HepG2 (cell line): ENCODE results near the gene RABEP2. TPM values are rescaled to one million over a fixed set of nuclear protein-coding genes. Genes with fewer than 3 reads are reported as not detected.

Experiments used
- ATAC-seq: fragments of 200-7000 bp; cut with Tn5 transposase; 3 replicates; pipeline ENCODE4 v1.9.1; 2020; ENCODE audit warnings: mild to moderate bottlenecking, moderate library complexity
- BruUV-seq: library from RNA; stranded (reverse); fragments of 400-500 nt; replicated peaks from 2 replicates; lab custom pipeline; 2021; lab: Mats Ljungman, UMichigan
- CTCF ChIA-PET: fragments of 300-600 bp; formaldehyde crosslinking; extraction: SDS; loops from one replicate; lab custom pipeline; 2021; ENCODE audit warnings: low total read pairs, inconsistent platforms, low intra/inter-chr PET ratio; lab: Yijun Ruan, JAX
- POLR2A ChIA-PET: fragments of 350-600 bp; sonication (Branson Sonifier 250); formaldehyde crosslinking; loops from one replicate; lab custom pipeline; 2020; ENCODE audit warnings: antibody characterized with exemption, inconsistent platforms; lab: Yijun Ruan, JAX
- DNase-seq: peaks from one replicate; pipeline ENCODE4 v3.0.0-alpha.2; 2015; ENCODE audit warnings: low spot score
- FAIRE-seq: peaks from 3 replicates; lab custom pipeline; 2011; peaks lifted over from hg19 to GRCh38; lab: Jason Lieb, UNC
- H2AFZ ChIP-seq: one replicate; pipeline ENCODE4 v1.6.1; 2011; ENCODE audit warnings: low read length, inconsistent platforms
- H3K27ac ChIP-seq: fragments of 300-600 bp; 3 replicates; pipeline ENCODE4 v1.8.0; 2011; ENCODE audit warnings: mixed run types, mild to moderate bottlenecking, mixed read lengths, low read length, inconsistent platforms; ENCODE audit not compliant: insufficient read depth; ENCODE audit errors: extremely low read length
- H3K27me3 ChIP-seq, 2 experiments: fragments of 200-600 bp in 1 of 2; 2 replicates in 1 of 2; 3 replicates in 1 of 2; pipeline versions ENCODE4 v1.6.0 to v1.8.0; 2011; ENCODE audit warnings: low read length in 2 of 2, mild to moderate bottlenecking in 2 of 2, moderate library complexity in 2 of 2, inconsistent platforms in 1 of 2; ENCODE audit not compliant: insufficient read depth in 2 of 2, control insufficient read depth in 1 of 2
- H3K36me3 ChIP-seq, 2 experiments: fragments of 200-600 bp in 1 of 2; replicated peaks in 1 of 2; 2 replicates in 1 of 2; 3 replicates in 1 of 2; pipeline versions ENCODE4 v1.5.1 to v1.8.0; 2011; ENCODE audit warnings: low read length in 2 of 2, inconsistent platforms in 1 of 2; ENCODE audit not compliant: insufficient read depth in 2 of 2, control insufficient read depth in 1 of 2
- H3K4me1 ChIP-seq: 2 replicates; pipeline ENCODE4 v1.5.1; 2012; ENCODE audit warnings: low read length, inconsistent platforms; ENCODE audit not compliant: insufficient read depth
- H3K4me2 ChIP-seq: 2 replicates; pipeline ENCODE4 v1.6.0; 2011; ENCODE audit warnings: low read depth, low read length, inconsistent platforms
- H3K4me3 ChIP-seq, 3 experiments: fragments of 200-600 bp in 1 of 3; sonication (generic), shearing (Covaris generic) in 1 of 3; replicated peaks in 1 of 3; 2 replicates each; pipeline ENCODE4 v1.5.1; 2011 to 2016; ENCODE audit warnings: low read length in 3 of 3, inconsistent platforms in 2 of 3, low read depth in 2 of 3, mild to moderate bottlenecking in 2 of 3, control low read depth in 1 of 3, mixed read lengths in 1 of 3; ENCODE audit not compliant: insufficient read depth in 1 of 3
- H3K79me2 ChIP-seq: one replicate; pipeline ENCODE4 v1.6.1; 2011; ENCODE audit warnings: low read length, inconsistent platforms; ENCODE audit not compliant: insufficient read depth
- H3K9ac ChIP-seq: 2 replicates; pipeline ENCODE4 v1.6.0; 2011; ENCODE audit warnings: mild to moderate bottlenecking, low read depth, low read length, inconsistent platforms; ENCODE audit not compliant: insufficient read depth
- H3K9me3 ChIP-seq: 2 replicates; pipeline ENCODE4 v1.5.1; 2012; ENCODE audit warnings: mild to moderate bottlenecking, low read length
- H4K20me1 ChIP-seq: 2 replicates; pipeline ENCODE4 v1.6.0; 2011; ENCODE audit warnings: inconsistent platforms, mild to moderate bottlenecking, low read length, moderate library complexity; ENCODE audit not compliant: insufficient read depth
- HNRNPL ChIP-seq: fragments of 200-400 bp; formaldehyde crosslinking; IDR thresholded peaks from 2 replicates; pipeline ENCODE4 v1.6.1; 2017; ENCODE audit warnings: mild to moderate bottlenecking, low read depth, low read length
- TBX2 ChIP-seq: sonication (generic); formaldehyde crosslinking; IDR thresholded peaks from 2 replicates; pipeline ENCODE4 v1.5.0; 2020; ENCODE audit warnings: missing genetic modification reagents, mild to moderate bottlenecking, borderline replicate concordance
- WIZ ChIP-seq: sonication (generic); formaldehyde crosslinking; IDR thresholded peaks from 2 replicates; pipeline ENCODE4 v1.5.1; 2020; ENCODE audit warnings: mild to moderate bottlenecking, missing genetic modification reagents
- ZNF30 ChIP-seq: sonication (generic); formaldehyde crosslinking; IDR thresholded peaks from 2 replicates; pipeline ENCODE4 v1.5.0; 2020; ENCODE audit warnings: mild to moderate bottlenecking, missing genetic modification reagents
- ZNF776 ChIP-seq: sonication (generic); formaldehyde crosslinking; IDR thresholded peaks from 2 replicates; pipeline ENCODE4 v1.4.0; 2020; ENCODE audit warnings: mild to moderate bottlenecking, missing genetic modification reagents
- WGBS: methylation state at CpG from one replicate; pipeline ENCODE4 v1.1.6; 2017; ENCODE audit warnings: low lambda C conversion rate; 5-methylcytosine and 5-hydroxymethylcytosine counted together
- in situ Hi-C: cut with HindIII; loops from 2 replicates; pipeline ENCODE4 v1.10.0; 2017; ENCODE audit warnings: low pct_unique_long_range_greater_than_20kb; ENCODE audit not compliant: extremely low pct_ligation_motif_present
- intact Hi-C: fragments of 100-400 bp; cut with micrococcal nuclease; formaldehyde crosslinking; loops from one replicate; pipeline ENCODE4 v1.10.0; 2022; ENCODE audit not compliant: unreplicated experiment
- polyA plus RNA-seq, 8 experiments: library from polyadenylated mRNA; depleted of rRNA in 3 of 8; stranded (reverse) in 7 of 8; unstranded in 1 of 8; fragments of >200 nt; fragmentation: Illumina TruSeq in 4 of 8; extraction: Trizol in 4 of 8; gene quantifications; 2 replicates each; pipeline versions ENCODE4 v1.2.1 to v1.2.3, GENCODE V29; 2011 to 2016; ENCODE audit warnings: low read depth in 4 of 8, missing spikeins in 1 of 8, mixed read lengths in 1 of 8; ENCODE audit not compliant: insufficient read depth in 1 of 8
- total RNA-seq, 5 experiments: library from RNA; depleted of rRNA; stranded (reverse); fragments of >200 nt; fragmentation: Illumina TruSeq; extraction: Trizol; gene quantifications; 2 replicates each; pipeline ENCODE4 v1.2.3, GENCODE V29; 2016; ENCODE audit warnings: low read depth in 1 of 5
- TF ChIP-seq, protein P1 (sequence below): sonication (generic); formaldehyde crosslinking; IDR thresholded peaks from 2 replicates; pipeline ENCODE4 v1.4.0; 2020; ENCODE audit warnings: mild to moderate bottlenecking, missing genetic modification reagents

The RABEP2 gene
- total and polyA plus RNA-seq, 2 of the 13 experiments (the other 11 are each of a cell fraction or from before 2014, with no cell fraction given), result 10.8 to 18.4 TPM

DNA sequence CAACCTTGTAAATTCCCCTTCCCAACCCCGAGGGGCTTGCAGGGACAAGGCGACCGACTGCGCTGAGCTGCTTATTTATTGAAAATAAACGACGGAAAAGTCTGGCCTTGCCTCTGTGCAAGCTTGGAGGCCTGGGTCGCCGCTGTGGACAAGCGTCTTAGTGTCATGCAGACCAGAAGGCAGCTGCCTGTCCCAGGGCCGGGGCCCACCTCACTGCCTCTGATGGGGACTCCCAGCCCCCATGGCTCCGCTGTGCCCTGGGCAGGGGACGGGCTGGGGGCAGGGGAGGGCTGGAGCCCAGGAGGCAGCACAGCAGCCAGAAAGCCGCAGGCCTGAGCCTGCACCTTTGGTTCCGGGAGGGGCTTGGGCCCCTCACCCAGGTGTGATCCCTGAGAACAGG lies 20.7 kb downstream of the RABEP2 start (continued):
- TF ChIP-seq, protein P1, sequence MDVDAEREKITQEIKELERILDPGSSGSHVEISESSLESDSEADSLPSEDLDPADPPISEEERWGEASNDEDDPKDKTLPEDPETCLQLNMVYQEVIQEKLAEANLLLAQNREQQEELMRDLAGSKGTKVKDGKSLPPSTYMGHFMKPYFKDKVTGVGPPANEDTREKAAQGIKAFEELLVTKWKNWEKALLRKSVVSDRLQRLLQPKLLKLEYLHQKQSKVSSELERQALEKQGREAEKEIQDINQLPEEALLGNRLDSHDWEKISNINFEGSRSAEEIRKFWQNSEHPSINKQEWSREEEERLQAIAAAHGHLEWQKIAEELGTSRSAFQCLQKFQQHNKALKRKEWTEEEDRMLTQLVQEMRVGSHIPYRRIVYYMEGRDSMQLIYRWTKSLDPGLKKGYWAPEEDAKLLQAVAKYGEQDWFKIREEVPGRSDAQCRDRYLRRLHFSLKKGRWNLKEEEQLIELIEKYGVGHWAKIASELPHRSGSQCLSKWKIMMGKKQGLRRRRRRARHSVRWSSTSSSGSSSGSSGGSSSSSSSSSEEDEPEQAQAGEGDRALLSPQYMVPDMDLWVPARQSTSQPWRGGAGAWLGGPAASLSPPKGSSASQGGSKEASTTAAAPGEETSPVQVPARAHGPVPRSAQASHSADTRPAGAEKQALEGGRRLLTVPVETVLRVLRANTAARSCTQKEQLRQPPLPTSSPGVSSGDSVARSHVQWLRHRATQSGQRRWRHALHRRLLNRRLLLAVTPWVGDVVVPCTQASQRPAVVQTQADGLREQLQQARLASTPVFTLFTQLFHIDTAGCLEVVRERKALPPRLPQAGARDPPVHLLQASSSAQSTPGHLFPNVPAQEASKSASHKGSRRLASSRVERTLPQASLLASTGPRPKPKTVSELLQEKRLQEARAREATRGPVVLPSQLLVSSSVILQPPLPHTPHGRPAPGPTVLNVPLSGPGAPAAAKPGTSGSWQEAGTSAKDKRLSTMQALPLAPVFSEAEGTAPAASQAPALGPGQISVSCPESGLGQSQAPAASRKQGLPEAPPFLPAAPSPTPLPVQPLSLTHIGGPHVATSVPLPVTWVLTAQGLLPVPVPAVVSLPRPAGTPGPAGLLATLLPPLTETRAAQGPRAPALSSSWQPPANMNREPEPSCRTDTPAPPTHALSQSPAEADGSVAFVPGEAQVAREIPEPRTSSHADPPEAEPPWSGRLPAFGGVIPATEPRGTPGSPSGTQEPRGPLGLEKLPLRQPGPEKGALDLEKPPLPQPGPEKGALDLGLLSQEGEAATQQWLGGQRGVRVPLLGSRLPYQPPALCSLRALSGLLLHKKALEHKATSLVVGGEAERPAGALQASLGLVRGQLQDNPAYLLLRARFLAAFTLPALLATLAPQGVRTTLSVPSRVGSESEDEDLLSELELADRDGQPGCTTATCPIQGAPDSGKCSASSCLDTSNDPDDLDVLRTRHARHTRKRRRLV (CRISPR knock-in tag), result no peak
- TF ChIP-seq TBX2 (CRISPR knock-in tag) (no peak), ZNF776 (CRISPR knock-in tag) (no peak), WIZ (CRISPR knock-in tag) (no peak)
- TF ChIP-seq, all 625 proteins: peak for 0

DNA sequence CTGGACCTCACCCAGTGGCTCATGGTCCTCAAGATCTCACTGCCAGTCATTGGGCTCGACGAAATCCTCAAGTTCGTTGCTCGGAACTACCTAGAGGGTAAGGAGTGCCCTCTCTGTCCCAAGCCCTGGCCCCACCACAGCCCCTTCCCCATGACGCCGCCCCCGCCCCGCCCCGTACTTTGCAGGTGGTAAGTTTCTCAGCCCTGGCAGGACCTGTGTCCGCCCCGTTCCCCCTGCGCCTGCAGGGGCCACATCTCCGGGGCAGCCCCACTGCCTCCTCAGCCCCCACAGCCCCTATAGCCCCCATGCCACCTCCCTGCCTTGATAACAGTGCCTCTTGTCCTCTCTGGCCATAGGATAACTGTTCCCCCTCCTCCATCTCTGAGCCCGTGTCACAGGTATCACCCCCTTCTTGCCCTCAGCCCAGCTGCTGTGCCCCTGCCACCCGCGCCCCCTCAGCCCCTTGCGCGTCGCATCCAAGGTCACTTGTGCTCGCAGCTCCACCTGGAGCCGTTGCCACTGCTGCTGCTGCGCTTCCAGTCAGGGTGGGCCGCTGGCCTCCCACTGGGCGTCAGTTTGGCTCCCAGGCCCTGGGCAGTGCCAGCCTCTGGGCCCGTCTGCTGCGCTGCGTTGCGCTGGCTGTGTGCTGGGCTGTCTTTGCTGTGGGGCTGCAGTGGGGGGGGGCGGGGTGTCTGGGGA lies 21.5 kb downstream of the RABEP2 start:
- FAIRE-seq, result no peak
- no peak overlapping the region for H3K9ac ChIP-seq
- H4K20me1 ChIP-seq, result no peaks in the 10 kb centered on the region
- H3K36me3 ChIP-seq, result peaks cover 7 to 11% of the 10 kb centered on the region in 2 experiments
- TF ChIP-seq HNRNPL (0 out of 2 replicates have a peak, but pooled peaks have one; percentile 42), ZNF30 (CRISPR knock-in tag) (no peak)
- no peaks in the 10 kb centered on the region for H3K79me2 ChIP-seq
- BruUV-seq, result no TSS peak
- no peak overlapping the region for H2AFZ ChIP-seq
- 91% methylated on average over 27 of the region's 29 CpGs for WGBS
- DNase-seq, result no peak
- H3K27me3 ChIP-seq, result no peaks in the 10 kb centered on the region
- no peak for ATAC-seq
- H3K4me2 ChIP-seq, result no peak overlapping the region
- no peaks in the 10 kb centered on the region for H3K4me1 ChIP-seq
- in situ Hi-C loops, result no loop called here
- CTCF ChIA-PET, result no interaction called here
- POLR2A ChIA-PET, result no interaction called here
- H3K4me3 ChIP-seq, result no peak overlapping the region
- H3K27ac ChIP-seq, result no peak overlapping the region
- H3K9me3 ChIP-seq, result no peaks in the 10 kb centered on the region
- intact Hi-C loops, result no loop called here
